SH-SY5Y (cell line): Measurements from ENCODE around the gene KCNG3.

Experiments used
- GATA2 ChIP-seq: IDR thresholded peaks from 2 replicates; pipeline ENCODE4 v1.6.1; 2011; ENCODE audit warnings: mild to moderate bottlenecking, low read depth, low read length
- GATA3 ChIP-seq: IDR thresholded peaks from 2 replicates; pipeline ENCODE4 v1.6.1; 2011; ENCODE audit warnings: low read depth, mild to moderate bottlenecking, low read length, moderate library complexity

Gene KCNG3

GRCh38 chr2:42494355-42495233 is 812 bp upstream of the KCNG3 start:
- no peak for TF ChIP-seq GATA3
- TF ChIP-seq GATA2, result no peak

DNA sequence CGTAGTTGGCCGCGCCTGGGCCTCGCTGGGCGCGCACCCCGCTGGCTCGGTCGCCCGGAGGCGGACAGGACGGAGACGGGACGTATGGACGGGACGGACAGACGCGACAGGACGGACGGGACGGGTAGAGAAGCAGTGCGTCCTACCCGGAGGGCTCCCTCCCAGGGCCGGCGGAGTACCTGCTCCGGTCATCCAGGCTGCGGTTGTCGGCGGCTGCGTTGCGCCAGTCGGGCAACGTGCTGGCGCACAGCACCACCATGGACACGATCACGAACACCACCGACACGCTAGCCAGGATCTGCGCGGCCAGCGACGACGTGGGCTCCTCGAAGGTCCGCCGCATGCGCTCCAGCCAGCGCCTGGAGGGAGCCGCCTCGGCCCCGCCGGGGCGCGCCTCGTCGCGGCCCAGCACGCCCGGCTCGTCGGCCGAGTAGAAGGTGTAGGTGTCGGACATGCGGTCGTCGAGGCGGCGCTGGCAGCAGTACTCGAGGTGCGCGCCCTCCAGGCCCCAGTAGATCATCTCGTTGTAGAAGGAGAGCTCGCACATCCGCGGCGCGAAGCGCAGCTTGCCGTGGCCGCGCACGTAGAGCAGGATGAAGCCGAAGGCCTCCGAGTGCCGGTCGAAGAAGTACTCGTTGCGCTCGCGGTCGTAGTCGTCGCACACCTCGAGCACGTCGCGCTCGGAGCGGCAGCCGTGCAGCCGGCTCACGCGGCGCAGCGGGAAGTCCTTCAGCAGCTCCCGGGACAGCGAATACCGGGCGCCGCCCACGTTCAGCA is 903 bp downstream of the KCNG3 start:
- TF ChIP-seq GATA2 (no peak), GATA3 (no peak)

- no peak for TF ChIP-seq GATA3
- no peak for TF ChIP-seq GATA2
Observed at GRCh38 chr2:42488297-42488696, 5.5 kb downstream of the KCNG3 start.

GRCh38 chr2:42486145-42486906 is 7.5 kb downstream of the KCNG3 start:
- no peak for TF ChIP-seq GATA2
- TF ChIP-seq GATA3, result no peak

DNA sequence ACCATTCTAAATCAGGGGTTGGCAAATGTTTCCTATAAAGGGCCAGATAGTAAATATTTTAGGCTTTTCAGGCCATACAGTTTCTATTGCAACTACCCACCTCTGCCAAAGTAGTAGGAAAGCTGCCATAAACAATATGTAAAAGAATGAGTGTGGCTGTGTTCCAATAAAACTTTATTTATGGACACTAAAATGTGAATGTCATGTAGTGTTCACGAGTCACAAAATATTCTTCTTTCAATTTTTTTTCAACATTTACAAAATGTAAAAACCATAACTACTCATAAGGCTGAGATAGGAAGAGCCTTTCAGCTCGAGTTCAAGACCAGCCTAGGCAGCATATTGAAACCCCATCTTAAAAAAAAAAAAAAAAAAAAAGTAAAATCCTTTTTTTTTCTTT is 13.4 kb downstream of the KCNG3 start:
- TF ChIP-seq GATA3 (no peak), GATA2 (no peak)

DNA sequence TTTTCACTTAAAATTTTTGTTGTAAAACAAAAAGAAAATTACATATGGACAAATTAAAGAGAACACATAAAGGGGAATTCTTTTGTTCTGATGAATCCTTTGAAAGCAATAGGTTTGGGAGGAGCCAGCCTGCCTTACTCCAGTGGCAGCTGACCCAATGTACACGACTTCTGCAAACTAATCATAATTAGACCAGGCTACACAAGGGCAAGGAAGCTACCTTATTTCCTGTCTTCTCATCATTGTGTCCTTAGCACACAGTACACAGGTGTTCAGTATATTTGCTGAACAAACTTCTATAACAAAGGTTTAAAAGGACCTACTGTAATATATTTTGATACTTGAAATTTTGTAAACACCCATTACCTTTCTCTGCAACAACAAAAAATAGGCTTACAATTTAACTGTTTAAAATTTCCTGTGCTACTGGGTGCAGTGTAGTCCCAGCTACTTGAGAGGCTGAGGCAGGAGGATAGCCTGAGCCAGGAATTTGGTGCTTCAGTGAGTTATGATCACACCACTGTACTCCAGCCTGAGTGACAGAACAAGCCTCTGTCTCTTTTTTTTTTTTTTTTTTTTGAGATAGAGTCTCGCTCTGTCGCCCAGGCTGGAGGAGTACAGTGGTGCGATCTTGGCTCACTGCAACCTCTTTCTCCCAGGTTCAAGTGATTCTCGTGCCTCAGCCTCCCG is 18.9 kb downstream of the KCNG3 start:
- TF ChIP-seq GATA3 (no peak), GATA2 (no peak)

- no peak for TF ChIP-seq GATA2
Observed at GRCh38 chr2:42470706-42471105, 23.1 kb downstream of the KCNG3 start.

DNA sequence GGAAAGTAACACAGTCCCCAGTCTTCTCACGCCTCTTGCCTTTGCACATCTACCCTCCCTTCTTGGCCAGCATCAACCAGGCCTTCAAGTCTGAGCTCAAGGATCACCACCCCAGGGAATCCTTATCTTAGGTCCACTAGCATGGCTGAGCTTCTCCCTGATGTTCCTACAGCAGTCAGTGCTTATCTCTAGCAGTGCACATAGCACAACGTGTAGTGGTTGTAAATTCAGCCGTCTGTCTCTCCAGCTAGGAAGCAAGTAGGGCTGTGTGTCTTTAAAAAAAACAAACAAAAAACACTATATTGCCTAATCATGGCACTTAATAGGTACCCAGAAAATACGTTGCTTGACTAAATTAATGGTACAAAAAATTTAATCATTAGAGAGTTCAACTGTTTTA is 29.2 kb downstream of the KCNG3 start:
- TF ChIP-seq GATA3 (no peak), GATA2 (no peak)

DNA sequence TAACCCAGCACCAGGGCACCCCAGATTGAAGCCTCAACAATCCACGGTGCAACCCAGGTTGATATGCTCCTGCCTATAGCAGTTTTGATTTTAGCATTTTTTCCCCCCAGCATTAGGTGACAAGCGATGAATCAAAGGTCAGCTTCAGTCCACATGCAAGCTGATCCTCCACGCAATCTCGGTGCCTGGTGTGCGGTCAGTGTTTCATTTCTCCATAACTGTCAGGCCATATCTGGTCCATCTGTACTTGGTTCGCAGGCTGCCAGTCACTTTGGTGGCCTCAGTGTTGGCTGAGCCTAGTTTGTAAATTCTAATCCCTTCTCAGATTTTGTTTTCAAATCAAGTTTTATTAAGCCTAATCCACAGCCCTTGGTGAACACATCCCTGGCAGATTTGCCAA is 30.2 kb downstream of the KCNG3 start:
- TF ChIP-seq GATA2 (no peak), GATA3 (no peak)

DNA sequence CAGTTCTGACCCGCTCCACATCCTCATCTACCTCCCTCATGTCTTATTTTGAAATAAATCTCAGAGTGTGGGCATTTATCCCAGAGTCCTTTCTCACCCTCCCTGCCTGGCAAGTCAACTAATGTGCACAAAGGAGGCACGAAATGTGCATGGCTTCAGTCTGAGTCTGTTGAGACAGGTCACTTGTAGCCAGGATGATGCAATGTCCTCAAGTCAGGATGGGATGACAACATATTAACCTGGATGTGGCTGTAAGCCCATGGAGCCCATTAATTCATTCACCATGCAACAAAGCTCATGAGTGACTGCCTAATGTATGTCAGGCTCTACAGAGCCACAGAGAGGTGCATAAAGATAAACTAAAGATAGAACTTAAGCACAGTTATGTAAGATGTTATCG is 34.5 kb downstream of the KCNG3 start:
- TF ChIP-seq GATA3 (no peak), GATA2 (no peak)

GRCh38 chr2:42458396-42458795 is 35.4 kb downstream of the KCNG3 start:
- TF ChIP-seq GATA3 (no peak), GATA2 (no peak)

GRCh38 chr2:42457011-42457410 is 36.8 kb downstream of the KCNG3 start:
- TF ChIP-seq GATA3 (no peak), GATA2 (no peak)

DNA sequence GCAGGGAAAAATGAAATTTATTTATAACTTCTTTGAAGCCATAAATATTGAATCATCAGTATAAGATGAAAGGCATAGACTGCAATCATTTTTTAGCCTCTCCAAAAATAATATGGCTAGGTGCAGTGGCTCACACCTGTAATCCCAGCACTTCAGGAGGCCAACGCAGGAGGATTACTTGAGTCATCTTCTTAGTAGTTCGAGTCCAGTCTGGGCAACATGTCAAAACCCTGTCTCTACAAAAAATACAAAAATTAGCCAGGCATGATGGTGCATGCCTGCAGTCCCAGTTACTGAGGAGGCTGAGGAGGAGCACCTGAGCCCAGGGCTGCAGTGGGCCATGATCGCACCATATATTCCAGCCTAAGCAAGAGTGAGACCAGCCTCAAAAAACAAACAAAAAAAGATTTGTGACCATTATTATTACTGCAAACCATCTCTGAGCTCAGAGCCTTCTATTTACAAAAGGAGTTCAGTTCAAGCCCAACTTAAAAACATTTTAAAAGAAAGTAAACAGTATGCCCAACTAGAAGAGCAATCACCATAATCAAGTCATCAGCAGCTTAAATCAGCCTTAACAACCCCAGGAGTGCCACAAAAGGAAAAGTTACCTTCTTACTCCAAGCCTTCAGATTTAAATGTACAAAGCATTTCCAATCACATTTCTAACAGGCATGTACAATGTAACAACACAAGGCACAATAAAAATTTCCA is 37.5 kb downstream of the KCNG3 start:
- TF ChIP-seq GATA2 (no peak), GATA3 (no peak)

GRCh38 chr2:42452545-42452944 is 41.2 kb downstream of the KCNG3 start:
- no peak for TF ChIP-seq GATA2
- TF ChIP-seq GATA3, result no peak
